Fibroblast of peridontal ligament (primary cell): ENCODE data around the gene MTF2.

Source experiments
- DNase-seq: peaks from one replicate; pipeline ENCODE4 v3.0.0-alpha.2; 2010; ENCODE audit errors: extremely low read depth

The MTF2 gene

GRCh38 chr1:93083979-93084378 is 4.9 kb downstream of the MTF2 start:
- no peak for DNase-seq

DNA sequence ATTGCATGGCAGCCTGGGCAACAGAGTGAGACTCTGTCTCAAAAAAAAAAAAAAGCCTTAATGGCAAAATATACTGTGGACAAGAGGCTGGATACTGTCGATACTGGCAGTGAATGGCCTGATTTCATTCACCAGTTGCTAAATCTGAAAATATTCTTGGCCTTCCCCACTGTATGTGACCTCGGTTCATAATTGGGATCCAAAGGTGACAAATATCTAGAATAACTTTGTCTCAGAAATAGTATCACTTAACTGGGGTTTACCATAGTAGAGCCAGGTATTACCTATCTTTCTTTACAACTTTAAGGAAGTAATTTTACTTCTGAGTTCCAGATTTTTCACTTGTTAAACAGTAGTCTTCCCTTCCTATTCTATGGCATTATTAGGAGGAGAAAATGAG is 8.4 kb downstream of the MTF2 start:
- DNase-seq: no peak

- no peak for DNase-seq
Observed at GRCh38 chr1:93093332-93094006, 14.4 kb downstream of the MTF2 start.

- DNase-seq: no peak
Observed at GRCh38 chr1:93095804-93096585, 16.9 kb downstream of the MTF2 start.

- no peak for DNase-seq
Observed at GRCh38 chr1:93102142-93102541, 23.1 kb downstream of the MTF2 start.

GRCh38 chr1:93106226-93106625 is 27.1 kb downstream of the MTF2 start:
- no peak for DNase-seq

DNA sequence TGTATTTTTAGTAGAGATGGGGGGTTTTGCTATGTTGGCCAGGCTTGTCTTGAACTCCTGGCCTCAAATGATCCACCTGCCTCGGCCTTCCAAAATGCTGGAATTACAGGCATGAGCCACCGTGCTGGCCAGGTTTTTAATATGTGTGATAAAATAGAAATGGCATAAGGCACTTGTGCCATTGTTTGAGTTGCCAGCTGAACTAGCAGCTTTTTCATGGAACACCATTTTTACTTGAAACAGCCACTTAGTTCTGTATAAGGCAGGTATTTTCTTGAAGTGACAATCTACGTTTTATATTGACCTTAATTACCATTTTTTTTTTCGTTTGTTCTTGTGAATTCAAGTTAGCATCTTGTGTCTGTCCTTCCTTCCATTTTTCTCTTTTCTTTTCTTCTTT is 28.3 kb downstream of the MTF2 start:
- no peak for DNase-seq

- DNase-seq: no peak
Observed at GRCh38 chr1:93108335-93108734, 29.3 kb downstream of the MTF2 start.

DNA sequence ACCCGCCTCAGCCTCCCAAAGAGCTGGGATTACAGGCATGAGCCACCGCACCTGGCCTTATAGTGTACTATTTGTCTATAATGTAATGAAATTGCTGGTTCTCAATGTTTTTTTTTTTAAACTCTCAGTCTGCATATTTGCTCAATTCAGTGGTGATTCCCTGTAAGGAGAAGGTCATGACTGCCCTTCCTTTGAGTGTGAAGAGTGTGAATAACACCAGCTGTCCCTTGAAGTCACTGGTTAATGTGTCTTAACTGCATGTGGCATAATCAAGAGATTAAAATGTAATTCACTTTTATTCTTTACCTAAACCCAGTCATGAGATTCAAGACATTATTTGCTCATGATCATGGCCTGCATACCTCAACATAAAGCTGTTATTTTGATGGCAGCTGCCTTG is 30.5 kb downstream of the MTF2 start:
- no peak for DNase-seq

DNA sequence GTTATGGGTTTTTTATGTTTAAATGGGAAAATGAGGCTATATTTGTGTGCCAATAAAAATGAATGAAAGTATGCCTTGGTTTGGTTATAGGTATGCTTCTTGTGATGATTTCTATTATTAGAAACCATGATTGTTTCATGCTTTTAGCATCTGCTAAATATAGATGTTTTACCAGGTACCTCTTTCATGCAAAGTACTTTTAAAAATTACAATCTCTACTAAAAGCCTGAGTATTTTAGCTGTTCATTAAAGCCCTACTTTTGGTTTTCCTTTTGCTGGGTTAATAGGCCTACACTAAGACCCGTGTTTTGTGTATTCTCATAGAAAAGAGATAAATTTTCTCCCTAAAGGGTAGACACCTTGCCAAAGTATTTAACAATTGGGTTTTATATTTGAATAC is 32.0 kb downstream of the MTF2 start:
- peak; percentile 8 for DNase-seq

DNA sequence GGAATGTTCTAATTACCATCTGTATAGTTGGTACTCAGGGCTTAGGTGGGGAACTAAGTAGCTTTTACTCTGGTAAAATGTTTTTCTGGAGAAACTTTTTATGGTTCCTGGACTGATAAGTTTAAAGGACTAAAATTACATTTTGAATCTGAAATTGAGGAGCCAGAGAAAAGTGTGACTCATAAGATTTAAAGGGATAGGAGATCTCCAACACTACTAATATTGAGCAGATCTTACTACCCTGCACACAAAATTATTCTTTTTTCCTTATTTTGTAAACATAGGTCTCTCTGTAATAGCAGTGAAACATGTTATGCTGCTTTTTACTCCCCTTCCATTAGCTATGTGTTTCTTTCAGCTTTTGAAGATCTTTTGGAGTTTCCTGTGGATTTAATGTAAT is 32.5 kb downstream of the MTF2 start:
- DNase-seq: peak; percentile 32

- no peak for DNase-seq
Observed at GRCh38 chr1:93113127-93113526, 34.0 kb downstream of the MTF2 start.

DNA sequence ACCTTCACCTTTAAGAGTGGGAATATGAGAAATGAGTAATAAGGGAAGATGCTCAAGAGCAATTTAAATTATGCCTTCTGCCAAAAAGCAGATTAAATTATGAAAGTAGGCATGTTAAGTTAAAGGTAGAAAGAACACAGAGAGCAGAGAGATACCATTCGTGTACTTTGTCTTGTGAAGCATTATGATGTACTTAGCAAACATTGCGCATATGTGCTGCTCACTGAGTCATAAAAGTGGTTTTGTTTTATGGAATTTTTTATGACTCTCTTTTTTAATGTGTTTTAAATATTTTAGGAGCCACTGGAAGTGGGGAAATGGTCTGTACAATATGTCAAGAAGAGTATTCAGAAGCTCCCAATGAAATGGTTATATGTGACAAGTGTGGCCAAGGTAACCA is 35.3 kb downstream of the MTF2 start:
- peak; percentile 8 for DNase-seq

GRCh38 chr1:93120614-93121013 is 41.5 kb downstream of the MTF2 start:
- DNase-seq: no peak

DNA sequence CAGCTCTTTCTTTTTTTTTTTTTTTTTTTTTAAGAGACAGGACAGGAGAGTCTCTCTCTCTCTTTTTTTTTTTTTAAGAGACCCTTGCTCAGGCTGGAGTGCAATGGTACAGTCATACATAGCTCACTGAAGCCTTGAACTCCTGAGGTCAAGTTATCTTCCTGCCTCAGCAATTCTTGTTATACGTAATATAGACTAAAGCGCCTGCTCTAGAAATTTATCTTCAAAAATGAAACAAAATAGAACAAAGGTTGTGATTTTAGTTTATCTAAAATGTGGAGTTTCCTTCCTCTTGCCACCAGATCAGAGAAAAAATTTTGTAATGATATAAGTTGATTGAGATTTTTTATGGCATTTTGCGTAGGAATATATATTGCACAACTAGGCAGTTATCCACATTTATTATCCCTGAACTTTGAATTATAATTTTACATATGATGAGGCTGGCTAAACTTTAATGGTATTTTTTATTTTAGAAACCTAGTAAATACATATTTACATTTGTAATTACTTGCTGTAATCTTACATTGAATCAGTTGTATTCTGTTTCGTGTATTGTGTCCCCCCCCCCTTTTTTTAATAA is 44.2 kb downstream of the MTF2 start:
- no peak for DNase-seq

GRCh38 chr1:93124556-93125355 is 45.7 kb downstream of the MTF2 start:
- no peak for DNase-seq

DNA sequence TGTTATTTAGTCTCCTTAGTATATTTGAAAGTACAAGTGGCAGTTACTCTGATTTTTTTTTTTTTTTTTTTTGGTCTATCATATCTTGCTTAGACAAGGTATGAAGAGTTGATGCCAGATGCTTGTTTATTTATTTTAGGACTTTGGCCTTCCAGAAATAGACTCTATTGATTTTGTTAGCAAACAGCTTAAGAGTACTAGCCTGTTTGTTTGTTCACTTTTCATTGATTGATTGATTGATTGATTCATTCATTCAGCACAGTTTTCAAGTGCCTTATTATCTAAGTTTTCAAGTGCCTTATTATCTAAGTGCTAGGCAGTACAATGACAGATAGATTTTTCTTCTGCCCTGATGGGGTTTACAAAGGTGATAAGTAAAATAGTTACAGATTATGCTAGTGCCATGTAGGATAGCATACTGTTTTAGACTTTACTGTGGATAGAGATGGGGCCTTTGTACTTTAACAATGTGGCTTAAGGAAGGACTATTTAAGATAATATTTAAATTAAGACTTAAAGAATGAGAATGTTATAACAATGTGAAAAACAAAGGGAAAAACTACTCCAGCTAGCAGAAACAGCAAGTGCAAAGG is 50.5 kb downstream of the MTF2 start:
- no peak for DNase-seq

DNA sequence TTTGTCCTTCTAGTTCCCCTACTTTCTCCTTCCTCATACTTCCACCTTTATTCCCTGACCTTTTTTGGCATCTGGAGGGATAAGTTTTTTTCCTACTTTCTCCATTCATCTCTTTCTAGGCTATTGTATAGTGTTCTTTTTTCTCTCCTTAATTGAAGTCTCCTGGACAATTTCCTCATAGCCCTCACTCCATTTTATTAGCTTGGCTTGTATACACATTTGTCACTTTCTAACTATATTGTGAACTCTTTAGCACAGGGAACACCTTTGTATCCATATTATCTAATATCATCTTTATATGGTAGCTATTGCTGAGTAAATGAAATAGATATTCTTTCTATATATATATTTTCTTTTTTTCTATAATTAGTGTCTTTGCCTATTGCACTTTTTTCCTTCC is 53.6 kb downstream of the MTF2 start:
- no peak for DNase-seq

DNA sequence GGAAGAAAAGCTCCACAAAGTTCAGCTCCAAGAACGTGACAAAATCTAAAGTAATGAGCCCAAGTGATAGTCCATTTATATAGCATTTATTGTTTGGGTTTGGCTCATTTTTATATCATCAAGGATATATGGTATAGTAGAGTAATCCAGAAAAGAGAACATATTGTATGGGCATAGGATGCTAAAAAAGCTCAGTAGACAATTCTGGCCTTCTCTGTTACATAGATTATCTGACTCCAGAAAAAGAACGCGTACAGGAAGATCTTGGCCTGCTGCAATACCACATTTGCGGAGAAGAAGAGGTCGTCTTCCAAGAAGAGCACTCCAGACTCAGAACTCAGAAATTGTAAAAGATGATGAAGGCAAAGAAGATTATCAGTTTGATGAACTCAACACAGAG is 57.4 kb downstream of the MTF2 start:
- DNase-seq: no peak

DNA sequence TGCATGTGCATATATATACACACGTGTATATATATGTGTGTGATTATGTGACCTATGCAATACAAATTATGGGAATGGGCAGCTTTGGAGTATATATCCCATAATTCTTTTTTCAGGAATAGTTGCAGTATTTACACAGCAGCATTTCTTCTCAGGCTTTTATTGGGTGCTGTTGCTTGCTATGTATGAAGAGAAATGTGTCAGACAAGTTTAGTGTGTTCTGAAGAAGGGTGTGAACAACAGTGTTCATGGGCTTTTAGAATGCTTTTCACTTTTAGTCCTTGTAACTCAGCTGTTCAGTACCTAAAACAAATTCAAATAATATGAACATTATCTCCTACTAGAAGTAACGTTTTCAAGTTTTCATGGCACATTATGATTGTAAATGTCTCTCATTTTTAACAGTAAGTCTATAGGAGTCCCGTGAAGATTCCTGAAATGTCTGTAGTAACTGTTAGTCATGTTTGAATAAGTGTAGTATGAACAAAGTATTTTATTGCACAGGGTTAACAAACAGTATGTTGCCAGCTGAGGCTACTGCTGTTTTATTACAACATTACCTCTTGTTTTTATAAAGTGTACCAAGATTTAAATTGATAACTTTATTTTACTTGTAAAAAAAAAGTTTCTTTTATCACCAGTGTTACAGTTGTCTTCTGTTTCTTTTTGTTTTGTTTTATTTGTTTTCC is 58.7 kb downstream of the MTF2 start:
- DNase-seq: no peak

- peak; percentile 13 for DNase-seq
Observed at GRCh38 chr1:93140106-93140505, 61.0 kb downstream of the MTF2 start.
